ENCODE data around the gene NFE2L2.

NFE2L2 gene

DNA sequence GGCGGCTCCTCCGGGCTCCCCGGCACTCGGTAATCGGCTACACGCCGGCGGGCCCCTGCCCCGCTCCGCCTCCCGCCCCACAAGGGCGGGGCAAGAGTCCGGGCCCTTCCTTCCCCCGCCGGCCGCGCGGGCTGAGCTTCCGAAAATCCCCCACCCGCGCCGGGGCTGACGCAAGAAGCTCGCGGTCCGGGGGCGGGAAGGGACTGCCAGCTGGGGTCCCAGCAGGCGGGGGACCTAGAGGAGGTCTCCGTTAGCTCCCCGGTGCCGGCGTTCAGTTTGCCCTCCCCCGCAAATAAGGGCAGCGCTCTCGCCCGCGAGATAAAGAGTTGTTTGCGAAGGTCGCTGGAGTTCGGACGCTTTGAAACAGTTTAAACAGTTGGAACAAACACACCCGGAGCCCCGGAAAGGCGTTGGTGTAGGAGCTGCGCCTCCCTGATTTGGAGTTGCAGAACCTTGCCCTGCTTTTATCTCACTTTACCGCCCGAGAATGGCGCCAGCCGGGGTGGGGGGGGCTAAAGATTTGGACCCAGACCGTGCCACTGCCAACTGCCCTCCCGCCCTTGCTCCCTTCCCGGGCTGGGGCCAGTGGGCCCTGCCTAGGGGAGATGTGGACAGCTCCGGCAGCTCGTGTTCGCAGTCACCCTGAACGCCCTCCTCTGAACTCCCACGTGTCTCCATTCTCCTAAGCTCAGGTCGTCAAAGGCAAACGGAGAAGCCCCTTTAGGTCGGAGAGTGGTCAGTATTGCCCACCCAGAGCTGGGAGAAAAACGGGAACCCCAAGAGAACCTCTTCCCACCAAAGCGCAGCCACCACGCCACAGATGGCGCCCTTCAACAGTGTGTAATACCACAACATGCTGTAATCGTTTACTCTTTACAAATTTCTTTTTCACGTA lies at the start of gene NFE2L2:
TSS of gene NFE2L2 (minus strand) at position 35 of the 895 bp plus-strand sequence. CDS start 151 bp downstream, outside the sequence.
- no peak for TF ChIP-seq EZH2phosphoT487 (IDR thresholded peaks at IDR 0.05; ENCODE audit: borderline replicate concordance)
- TF ChIP-seq, protein P1, sequence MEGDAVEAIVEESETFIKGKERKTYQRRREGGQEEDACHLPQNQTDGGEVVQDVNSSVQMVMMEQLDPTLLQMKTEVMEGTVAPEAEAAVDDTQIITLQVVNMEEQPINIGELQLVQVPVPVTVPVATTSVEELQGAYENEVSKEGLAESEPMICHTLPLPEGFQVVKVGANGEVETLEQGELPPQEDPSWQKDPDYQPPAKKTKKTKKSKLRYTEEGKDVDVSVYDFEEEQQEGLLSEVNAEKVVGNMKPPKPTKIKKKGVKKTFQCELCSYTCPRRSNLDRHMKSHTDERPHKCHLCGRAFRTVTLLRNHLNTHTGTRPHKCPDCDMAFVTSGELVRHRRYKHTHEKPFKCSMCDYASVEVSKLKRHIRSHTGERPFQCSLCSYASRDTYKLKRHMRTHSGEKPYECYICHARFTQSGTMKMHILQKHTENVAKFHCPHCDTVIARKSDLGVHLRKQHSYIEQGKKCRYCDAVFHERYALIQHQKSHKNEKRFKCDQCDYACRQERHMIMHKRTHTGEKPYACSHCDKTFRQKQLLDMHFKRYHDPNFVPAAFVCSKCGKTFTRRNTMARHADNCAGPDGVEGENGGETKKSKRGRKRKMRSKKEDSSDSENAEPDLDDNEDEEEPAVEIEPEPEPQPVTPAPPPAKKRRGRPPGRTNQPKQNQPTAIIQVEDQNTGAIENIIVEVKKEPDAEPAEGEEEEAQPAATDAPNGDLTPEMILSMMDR (conservative IDR thresholded peaks at IDR 0.05; ENCODE audit: low read length): peak; percentile 60
- peak within 1 kb of the TSS; percentile 83 for H2AFZ ChIP-seq (ENCODE audit: low read length)
- H3K9me2 ChIP-seq (replicated peaks; ENCODE audit: low read depth, low read length): no peaks in the 10 kb centered on the region
- H3K36me3 ChIP-seq (ENCODE audit: insufficient read depth, low read length): no peaks in the 10 kb centered on the region
- peaks cover 42% of the 10 kb centered on the region for H3K79me2 ChIP-seq (ENCODE audit: insufficient read depth, low read length)
- peak within 1 kb of the TSS; percentile 85 for H3K4me2 ChIP-seq (ENCODE audit: low read depth, low read length, poor library complexity, severe bottlenecking)
- peaks cover 44% of the 10 kb centered on the region for H3K4me1 ChIP-seq (ENCODE audit: insufficient read depth, low read length, poor library complexity, severe bottlenecking)
- H3F3A ChIP-seq (ENCODE audit: low read depth): no peaks in the 10 kb centered on the region
- peaks cover 34% of the 10 kb centered on the region for H4K20me1 ChIP-seq (ENCODE audit: insufficient read depth, low read length, poor library complexity, severe bottlenecking)
- peak within 1 kb of the TSS; percentile 92 for H3K4me3 ChIP-seq (ENCODE audit: low read length, poor library complexity, severe bottlenecking)
- no peaks in the 10 kb centered on the region for H3K9me3 ChIP-seq (ENCODE audit: insufficient read depth, low read depth, low read length)
- H3K27me3 ChIP-seq (ENCODE audit: insufficient read depth, low read length, poor library complexity, severe bottlenecking): peaks cover 5% of the 10 kb centered on the region
- H3K9ac ChIP-seq (ENCODE audit: low read depth, low read length, poor library complexity, severe bottlenecking): peak within 1 kb of the TSS; percentile 98

DNA sequence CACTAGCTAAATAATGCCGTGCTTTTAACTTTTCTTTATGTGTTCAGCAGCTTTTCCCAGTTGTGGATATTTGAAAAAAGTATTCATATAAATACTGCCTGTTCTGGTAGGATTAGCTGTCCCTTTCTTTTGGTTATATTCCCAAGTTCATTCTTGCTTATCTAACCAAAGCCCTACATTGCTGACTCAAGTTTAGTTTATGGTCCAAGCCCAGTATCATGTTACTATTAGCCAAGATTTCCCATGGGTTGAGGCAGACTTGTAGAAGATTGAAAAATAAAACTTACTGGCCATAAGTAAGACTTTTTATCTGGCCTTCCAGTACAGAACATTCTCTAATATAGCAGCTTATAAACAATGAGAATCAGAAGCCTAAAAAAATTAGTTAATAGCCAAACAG lies 49.7 kb upstream of the NFE2L2 start:
- no peak for TF ChIP-seq EZH2phosphoT487 (IDR thresholded peaks at IDR 0.05; ENCODE audit: borderline replicate concordance)
- TF ChIP-seq, protein P1 (conservative IDR thresholded peaks at IDR 0.05; ENCODE audit: low read length): no peak
- no peaks in the 10 kb centered on the region for H3K9me3 ChIP-seq (ENCODE audit: insufficient read depth, low read depth, low read length)
- peak overlapping the region; percentile 46 for H3K9ac ChIP-seq (ENCODE audit: low read depth, low read length, poor library complexity, severe bottlenecking)
- no peak overlapping the region for H2AFZ ChIP-seq (ENCODE audit: low read length)
- H3K4me1 ChIP-seq (ENCODE audit: insufficient read depth, low read length, poor library complexity, severe bottlenecking): peaks cover 31% of the 10 kb centered on the region
- no peaks in the 10 kb centered on the region for H4K20me1 ChIP-seq (ENCODE audit: insufficient read depth, low read length, poor library complexity, severe bottlenecking)
- no peaks in the 10 kb centered on the region for H3F3A ChIP-seq (ENCODE audit: low read depth)
- H3K79me2 ChIP-seq (ENCODE audit: insufficient read depth, low read length): no peaks in the 10 kb centered on the region
- H3K4me2 ChIP-seq (ENCODE audit: low read depth, low read length, poor library complexity, severe bottlenecking): no peak overlapping the region
- H3K36me3 ChIP-seq (ENCODE audit: insufficient read depth, low read length): no peaks in the 10 kb centered on the region
- no peaks in the 10 kb centered on the region for H3K27me3 ChIP-seq (ENCODE audit: insufficient read depth, low read length, poor library complexity, severe bottlenecking)
- no peak overlapping the region for H3K4me3 ChIP-seq (ENCODE audit: low read length, poor library complexity, severe bottlenecking)
- H3K9me2 ChIP-seq (replicated peaks; ENCODE audit: low read depth, low read length): no peaks in the 10 kb centered on the region

DNA sequence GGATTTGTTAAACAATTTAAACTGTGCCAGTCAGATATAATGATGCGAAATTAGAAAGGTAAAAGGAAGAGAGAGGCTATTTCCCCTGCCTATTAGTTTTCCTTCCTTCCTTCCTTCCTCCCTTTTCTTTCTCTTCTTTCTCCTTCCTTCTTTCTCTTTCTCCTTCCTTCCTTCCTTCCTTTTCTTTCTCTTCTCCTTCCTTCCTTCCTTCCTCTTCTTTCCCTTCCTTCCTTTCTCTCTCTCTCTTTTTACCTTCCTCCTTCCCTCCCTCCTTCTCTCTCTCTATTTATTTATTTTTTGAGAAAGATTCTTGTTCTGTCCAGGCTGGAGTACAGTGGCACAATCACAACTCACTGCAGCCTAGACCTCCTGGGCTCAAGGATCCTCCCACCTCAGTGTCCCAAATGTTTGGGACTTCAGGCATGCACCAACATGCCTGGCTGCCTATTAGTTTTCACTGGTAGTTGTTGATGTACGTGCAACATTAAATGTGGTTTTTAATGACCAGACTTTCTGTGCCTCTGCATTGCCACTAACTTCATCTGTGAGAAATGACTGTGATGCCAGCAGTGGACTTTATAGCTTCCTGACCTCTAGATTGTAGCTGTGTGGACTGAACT lies 48.7 kb upstream of the NFE2L2 start:
- H3K36me3 ChIP-seq (ENCODE audit: insufficient read depth, low read length): no peaks in the 10 kb centered on the region
- no peaks in the 10 kb centered on the region for H3K79me2 ChIP-seq (ENCODE audit: insufficient read depth, low read length)
- peak overlapping the region; percentile 46 for H3K9ac ChIP-seq (ENCODE audit: low read depth, low read length, poor library complexity, severe bottlenecking)
- no peak for TF ChIP-seq EZH2phosphoT487 (IDR thresholded peaks at IDR 0.05; ENCODE audit: borderline replicate concordance)
- TF ChIP-seq, protein P1 (conservative IDR thresholded peaks at IDR 0.05; ENCODE audit: low read length): no peak
- no peaks in the 10 kb centered on the region for H3K9me2 ChIP-seq (replicated peaks; ENCODE audit: low read depth, low read length)
- no peaks in the 10 kb centered on the region for H3K9me3 ChIP-seq (ENCODE audit: insufficient read depth, low read depth, low read length)
- no peak overlapping the region for H3K4me2 ChIP-seq (ENCODE audit: low read depth, low read length, poor library complexity, severe bottlenecking)
- no peak overlapping the region for H2AFZ ChIP-seq (ENCODE audit: low read length)
- no peak overlapping the region for H3K4me3 ChIP-seq (ENCODE audit: low read length, poor library complexity, severe bottlenecking)
- H3F3A ChIP-seq (ENCODE audit: low read depth): no peaks in the 10 kb centered on the region
- no peaks in the 10 kb centered on the region for H4K20me1 ChIP-seq (ENCODE audit: insufficient read depth, low read length, poor library complexity, severe bottlenecking)
- peaks cover 35% of the 10 kb centered on the region for H3K4me1 ChIP-seq (ENCODE audit: insufficient read depth, low read length, poor library complexity, severe bottlenecking)
- no peaks in the 10 kb centered on the region for H3K27me3 ChIP-seq (ENCODE audit: insufficient read depth, low read length, poor library complexity, severe bottlenecking)

All from Loucy (cell line).